Kidney (tissue), 14 donors: Measurements from ENCODE around the gene PLIN3. TPM values are rescaled to one million over a fixed set of nuclear protein-coding genes. Genes with fewer than 3 reads are reported as not detected.
"Not testable (repeated sequence)": the region's sequence is repeated elsewhere in the genome, so short reads cannot be mapped to it uniquely, and the experiment has no call there.

Experiments
- DNase-seq, 5 donors: peaks; one replicate each; pipeline ENCODE4 v3.0.0-alpha.2; 2013 to 2020
- FAIRE-seq: peaks from 2 replicates; lab custom pipeline; 2012; peaks lifted over from hg19 to GRCh38; lab: Jason Lieb, UNC
- H3K27ac ChIP-seq, 2 donors: one replicate each; pipeline ENCODE4 v1.7.0; 2013; ENCODE audit warnings: low read depth in 2 of 2, low read length in 2 of 2, inconsistent platforms in 1 of 2
- H3K27me3 ChIP-seq: one replicate; pipeline ENCODE4 v1.7.1; 2013; ENCODE audit warnings: low read length, inconsistent platforms; ENCODE audit not compliant: control insufficient read depth, insufficient read depth
- H3K36me3 ChIP-seq, 3 donors: one replicate each; pipeline versions ENCODE4 v1.7.0 to v1.7.1; 2013; ENCODE audit warnings: low read length in 3 of 3, control low read depth in 1 of 3, inconsistent platforms in 1 of 3; ENCODE audit not compliant: insufficient read depth in 3 of 3, control insufficient read depth in 2 of 3
- H3K4me1 ChIP-seq, 3 donors: one replicate each; pipeline versions ENCODE4 v1.7.0 to v1.7.1; 2013; ENCODE audit warnings: low read length in 3 of 3, inconsistent platforms in 1 of 3, low read depth in 1 of 3; ENCODE audit not compliant: control insufficient read depth in 2 of 3, insufficient read depth in 2 of 3
- H3K4me3 ChIP-seq, 3 donors: one replicate each; pipeline versions ENCODE4 v1.7.0 to v1.8.1; 2013; ENCODE audit warnings: low read length in 3 of 3, control low read depth in 1 of 3, inconsistent platforms in 1 of 3
- H3K9ac ChIP-seq, 3 donors: one replicate each; pipeline versions ENCODE4 v1.7.0 to v1.7.1; 2013; ENCODE audit warnings: low read length in 3 of 3, control low read depth in 1 of 3, inconsistent platforms in 1 of 3
- H3K9me3 ChIP-seq, 3 donors: one replicate each; pipeline versions ENCODE4 v1.7.0 to v1.7.1; 2013; ENCODE audit warnings: low read length in 3 of 3, control low read depth in 1 of 3, inconsistent platforms in 1 of 3; ENCODE audit not compliant: control insufficient read depth in 2 of 3, insufficient read depth in 1 of 3
- intact Hi-C: fragments of 100-400 bp; cut with DNase I; formaldehyde crosslinking; loops from one replicate; pipeline ENCODE4 v1.11.1; 2022
- polyA plus RNA-seq: library from polyadenylated mRNA; stranded (reverse); fragments of 350-450 nt; fragmentation: Illumina TruSeq; extraction: RNeasy Lipid Tissue Mini Kit (QIAGEN cat#74804); gene quantifications from one replicate; pipeline ENCODE4 v1.2.3, GENCODE V29; 2014; ENCODE audit warnings: low read depth, low replicate concordance; ENCODE audit not compliant: insufficient read depth
- total RNA-seq: library from RNA; stranded (reverse); fragmentation: NEBNext Ultra II Directional; extraction: Animal tissue kit (Norgen Biotek cat#: 25700); gene quantifications from one replicate; pipeline ENCODE4 v1.2.1, GENCODE V29; 2021
- TF ChIP-seq, protein P1 (sequence below): IDR thresholded peaks from 3 replicates; pipeline ENCODE4 v1.5.1; 2012; ENCODE audit warnings: mild to moderate bottlenecking, moderate library complexity, borderline replicate concordance; ENCODE audit not compliant: insufficient read depth; ENCODE audit errors: extremely low read depth
- donor health status: control.
- donor health status: control.
- donor health status: control.
- donor health status: control.
- donor health status: control.
- donor health status: DM: yes; HTN: yes; CAD: no.
- donor health status: Normal renal cell carcinoma (clear cell type).

The PLIN3 gene
- total and polyA plus RNA-seq, 2 donors from 2014 or later, result 30.5 to 60.0 TPM

DNA sequence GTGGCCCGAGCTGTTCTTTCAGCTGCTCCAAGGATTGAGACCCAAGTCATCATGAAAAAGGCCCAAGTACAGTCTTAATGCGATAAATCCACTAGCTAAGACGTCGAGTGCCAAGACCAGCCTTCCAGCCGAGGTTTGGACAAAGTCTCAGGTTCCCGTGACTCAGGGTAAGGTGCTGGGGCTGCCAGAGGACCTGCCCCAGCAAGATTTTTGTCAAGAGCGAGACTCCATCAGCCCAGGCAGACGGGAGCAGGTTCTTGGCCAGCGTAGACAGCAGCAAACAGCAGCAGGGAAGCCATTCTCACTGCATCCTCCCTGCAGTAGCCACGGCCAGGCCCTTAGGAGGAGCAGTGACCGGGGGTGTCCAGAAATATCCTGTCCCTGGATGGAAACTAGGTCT, 72.5 kb downstream of the PLIN3 start:
- H3K9ac ChIP-seq, result no peak overlapping the region
- no peak overlapping the region for H3K4me3 ChIP-seq
- no peaks in the 10 kb centered on the region for H3K9me3 ChIP-seq
- intact Hi-C loops, result no loop called here
- DNase-seq (no peak), FAIRE-seq (no peak)
- H3K36me3 ChIP-seq, result peaks cover 0 to 10% (median 3%) of the 10 kb centered on the region in 3 donors
- H3K4me1 ChIP-seq, result peaks cover 0 to 23% (median 0%) of the 10 kb centered on the region in 3 donors
- no peak overlapping the region for H3K27ac ChIP-seq
- no peaks in the 10 kb centered on the region for H3K27me3 ChIP-seq
- TF ChIP-seq, protein P1, sequence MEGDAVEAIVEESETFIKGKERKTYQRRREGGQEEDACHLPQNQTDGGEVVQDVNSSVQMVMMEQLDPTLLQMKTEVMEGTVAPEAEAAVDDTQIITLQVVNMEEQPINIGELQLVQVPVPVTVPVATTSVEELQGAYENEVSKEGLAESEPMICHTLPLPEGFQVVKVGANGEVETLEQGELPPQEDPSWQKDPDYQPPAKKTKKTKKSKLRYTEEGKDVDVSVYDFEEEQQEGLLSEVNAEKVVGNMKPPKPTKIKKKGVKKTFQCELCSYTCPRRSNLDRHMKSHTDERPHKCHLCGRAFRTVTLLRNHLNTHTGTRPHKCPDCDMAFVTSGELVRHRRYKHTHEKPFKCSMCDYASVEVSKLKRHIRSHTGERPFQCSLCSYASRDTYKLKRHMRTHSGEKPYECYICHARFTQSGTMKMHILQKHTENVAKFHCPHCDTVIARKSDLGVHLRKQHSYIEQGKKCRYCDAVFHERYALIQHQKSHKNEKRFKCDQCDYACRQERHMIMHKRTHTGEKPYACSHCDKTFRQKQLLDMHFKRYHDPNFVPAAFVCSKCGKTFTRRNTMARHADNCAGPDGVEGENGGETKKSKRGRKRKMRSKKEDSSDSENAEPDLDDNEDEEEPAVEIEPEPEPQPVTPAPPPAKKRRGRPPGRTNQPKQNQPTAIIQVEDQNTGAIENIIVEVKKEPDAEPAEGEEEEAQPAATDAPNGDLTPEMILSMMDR, result no peak

DNA sequence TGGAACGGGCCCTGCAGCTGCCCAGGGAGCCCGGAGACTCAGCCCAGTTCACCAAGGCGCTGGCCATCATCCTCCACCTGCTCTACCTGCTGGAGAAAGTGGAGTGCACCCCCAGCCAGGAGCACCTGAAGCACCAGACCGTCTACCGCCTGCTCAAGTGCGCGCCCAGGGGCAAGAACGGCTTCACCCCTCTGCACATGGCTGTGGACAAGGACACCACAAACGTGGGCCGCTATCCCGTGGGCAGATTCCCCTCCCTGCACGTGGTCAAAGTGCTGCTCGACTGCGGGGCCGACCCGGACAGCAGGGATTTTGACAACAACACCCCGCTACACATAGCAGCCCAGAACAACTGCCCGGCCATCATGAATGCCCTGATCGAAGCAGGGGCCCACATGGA, 74.2 kb downstream of the PLIN3 start:
- peaks cover 0 to 23% (median 0%) of the 10 kb centered on the region in 3 donors for H3K4me1 ChIP-seq
- H3K9ac ChIP-seq, H3K36me3 ChIP-seq, H3K27ac ChIP-seq, intact Hi-C loops, H3K4me3 ChIP-seq, FAIRE-seq, H3K9me3 ChIP-seq, H3K27me3 ChIP-seq, DNase-seq: not testable (repeated sequence)

DNA sequence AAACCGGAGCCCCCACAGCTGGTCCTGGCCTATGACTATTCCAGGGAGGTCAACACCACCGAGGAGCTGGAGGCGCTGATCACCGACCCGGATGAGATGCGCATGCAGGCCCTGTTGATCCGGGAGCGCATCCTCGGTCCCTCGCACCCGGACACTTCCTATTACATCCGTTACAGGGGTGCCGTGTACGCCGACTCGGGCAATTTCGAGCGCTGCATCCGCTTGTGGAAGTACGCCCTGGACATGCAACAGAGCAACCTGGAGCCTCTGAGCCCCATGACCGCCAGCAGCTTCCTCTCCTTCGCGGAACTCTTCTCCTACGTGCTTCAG, 74.6 kb downstream of the PLIN3 start:
- not testable (repeated sequence) for H3K9ac ChIP-seq
- H3K4me3 ChIP-seq, result peak overlapping the region in 1 of 3 donors; percentile 81

DNA sequence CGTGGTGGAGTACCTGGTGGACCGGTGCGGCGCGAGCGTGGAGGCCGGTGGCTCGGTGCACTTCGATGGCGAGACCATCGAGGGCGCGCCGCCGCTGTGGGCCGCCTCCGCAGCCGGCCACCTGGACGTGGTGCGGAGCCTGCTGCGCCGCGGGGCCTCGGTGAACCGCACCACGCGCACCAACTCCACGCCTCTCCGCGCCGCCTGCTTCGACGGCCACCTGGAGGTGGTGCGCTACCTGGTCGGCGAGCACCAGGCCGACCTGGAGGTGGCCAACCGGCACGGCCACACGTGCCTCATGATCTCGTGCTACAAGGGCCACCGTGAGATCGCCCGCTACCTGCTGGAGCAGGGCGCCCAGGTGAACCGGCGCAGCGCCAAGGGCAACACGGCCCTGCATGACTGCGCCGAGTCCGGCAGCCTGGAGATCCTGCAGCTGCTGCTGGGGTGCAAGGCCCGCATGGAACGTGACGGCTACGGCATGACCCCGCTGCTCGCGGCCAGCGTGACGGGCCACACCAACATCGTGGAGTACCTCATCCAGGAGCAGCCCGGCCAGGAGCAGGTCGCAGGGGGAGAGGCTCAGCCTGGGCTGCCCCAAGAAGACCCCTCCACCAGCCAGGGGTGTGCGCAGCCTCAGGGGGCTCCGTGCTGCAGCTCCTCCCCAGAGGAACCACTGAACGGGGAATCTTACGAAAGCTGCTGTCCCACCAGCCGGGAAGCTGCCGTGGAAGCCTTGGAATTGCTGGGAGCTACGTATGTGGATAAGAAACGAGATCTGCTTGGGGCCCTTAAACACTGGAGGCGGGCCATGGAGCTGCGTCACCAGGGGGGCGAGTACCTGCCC, 75.2 kb downstream of the PLIN3 start:
- H3K9me3 ChIP-seq, H3K36me3 ChIP-seq, FAIRE-seq, H3K27me3 ChIP-seq, intact Hi-C loops: not testable (repeated sequence)
- peak overlapping the region; percentile 41 to 81 (median 52) for H3K4me3 ChIP-seq
- peaks cover 0 to 23% (median 0%) of the 10 kb centered on the region in 3 donors for H3K4me1 ChIP-seq
- H3K27ac ChIP-seq, result peak overlapping the region; percentile 78 to 85
- H3K9ac ChIP-seq, result peak overlapping the region in 1 of 3 donors; percentile 69
- peak in 2 of 5 donors; percentile 67 to 85 for DNase-seq

More for the DNA sequence above, 74.6 kb downstream of the PLIN3 start:
- peaks cover 0 to 23% (median 0%) of the 10 kb centered on the region in 3 donors for H3K4me1 ChIP-seq
- H3K36me3 ChIP-seq, H3K9me3 ChIP-seq, FAIRE-seq, H3K27me3 ChIP-seq, intact Hi-C loops, DNase-seq, H3K27ac ChIP-seq: not testable (repeated sequence)
